Upper lobe of right lung (tissue), 1 donor: ENCODE data around the gene OR52R1. TPM values are rescaled to one million over a fixed set of nuclear protein-coding genes. Genes with fewer than 3 reads are reported as not detected.

Experiments
- ATAC-seq: fragments of 200-7000 bp; cut with Tn5 transposase; one replicate; pipeline ENCODE4 v1.9.1; 2020; ENCODE audit warnings: mild to moderate bottlenecking, moderate library complexity
- DNase-seq: peaks from one replicate; pipeline ENCODE4 v3.0.0-alpha.2; 2020
- H3K27ac ChIP-seq: fragments of 200-600 bp; one replicate; pipeline ENCODE4 v1.8.0; 2022
- H3K27me3 ChIP-seq: fragments of 200-600 bp; one replicate; pipeline ENCODE4 v1.8.0; 2022; ENCODE audit warnings: mild to moderate bottlenecking
- H3K36me3 ChIP-seq: fragments of 200-600 bp; one replicate; pipeline ENCODE4 v1.8.0; 2022
- H3K4me1 ChIP-seq: fragments of 200-600 bp; one replicate; pipeline ENCODE4 v1.8.0; 2022
- H3K4me3 ChIP-seq: fragments of 200-600 bp; one replicate; pipeline ENCODE4 v1.8.0; 2022; ENCODE audit warnings: mild to moderate bottlenecking
- H3K9me3 ChIP-seq: fragments of 200-600 bp; one replicate; pipeline ENCODE4 v1.8.0; 2022
- intact Hi-C: fragments of 100-400 bp; cut with DNase I; formaldehyde crosslinking; loops from one replicate; pipeline ENCODE4 v1.11.0; 2022
- total RNA-seq: library from RNA; stranded (reverse); fragmentation: NEBNext Ultra II Directional; extraction: Animal tissue kit (Norgen Biotek cat#: 25700); gene quantifications from one replicate; pipeline ENCODE4 v1.2.1, GENCODE V29; 2021
- TF ChIP-seq, protein P1 (sequence below): fragments of 200-600 bp; IDR thresholded peaks from one replicate; pipeline ENCODE4 v1.8.0; 2022; ENCODE audit warnings: antibody characterized with exemption
- donor health status: DM: no; HTN: yes; CAD: no; lungs with severe emphysema.

Gene OR52R1
- total RNA-seq, 1 donor from 2014 or later = not detected

DNA sequence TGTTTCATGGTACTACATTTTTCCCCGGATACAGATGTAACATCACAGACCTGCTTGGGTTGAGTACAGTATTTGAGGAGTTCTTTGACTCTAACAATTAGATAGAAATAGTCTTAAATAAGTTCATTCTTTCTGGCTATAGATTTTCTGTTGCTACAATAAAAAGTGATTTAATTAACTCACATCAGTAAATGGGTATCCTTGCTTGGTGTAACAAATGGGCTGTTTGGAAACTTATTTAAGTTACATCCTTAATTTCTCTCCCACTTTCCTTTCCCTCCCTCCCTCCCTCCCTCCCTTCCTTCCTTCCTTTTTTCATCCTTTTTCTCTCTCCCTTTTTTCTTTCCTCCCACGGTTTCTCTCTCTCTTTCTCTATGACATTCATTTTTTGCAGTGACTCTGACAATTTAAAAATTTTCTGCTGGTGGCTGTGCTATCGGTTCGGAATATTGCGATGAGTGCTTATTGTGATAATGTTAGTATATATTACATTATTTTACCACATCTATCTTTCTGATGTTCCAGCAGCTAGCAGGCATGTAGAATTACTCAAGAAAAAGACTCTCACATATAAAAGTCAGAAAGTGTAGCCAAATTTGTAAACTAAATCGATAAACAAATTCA lies 37.6 kb downstream of the OR52R1 start:
- H3K4me1 ChIP-seq = no peaks in the 10 kb centered on the region
- TF ChIP-seq, protein P1, sequence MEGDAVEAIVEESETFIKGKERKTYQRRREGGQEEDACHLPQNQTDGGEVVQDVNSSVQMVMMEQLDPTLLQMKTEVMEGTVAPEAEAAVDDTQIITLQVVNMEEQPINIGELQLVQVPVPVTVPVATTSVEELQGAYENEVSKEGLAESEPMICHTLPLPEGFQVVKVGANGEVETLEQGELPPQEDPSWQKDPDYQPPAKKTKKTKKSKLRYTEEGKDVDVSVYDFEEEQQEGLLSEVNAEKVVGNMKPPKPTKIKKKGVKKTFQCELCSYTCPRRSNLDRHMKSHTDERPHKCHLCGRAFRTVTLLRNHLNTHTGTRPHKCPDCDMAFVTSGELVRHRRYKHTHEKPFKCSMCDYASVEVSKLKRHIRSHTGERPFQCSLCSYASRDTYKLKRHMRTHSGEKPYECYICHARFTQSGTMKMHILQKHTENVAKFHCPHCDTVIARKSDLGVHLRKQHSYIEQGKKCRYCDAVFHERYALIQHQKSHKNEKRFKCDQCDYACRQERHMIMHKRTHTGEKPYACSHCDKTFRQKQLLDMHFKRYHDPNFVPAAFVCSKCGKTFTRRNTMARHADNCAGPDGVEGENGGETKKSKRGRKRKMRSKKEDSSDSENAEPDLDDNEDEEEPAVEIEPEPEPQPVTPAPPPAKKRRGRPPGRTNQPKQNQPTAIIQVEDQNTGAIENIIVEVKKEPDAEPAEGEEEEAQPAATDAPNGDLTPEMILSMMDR = no peak
- no peak overlapping the region for H3K27ac ChIP-seq
- H3K9me3 ChIP-seq = no peaks in the 10 kb centered on the region
- H3K4me3 ChIP-seq = no peak overlapping the region
- intact Hi-C loops = no loop called here
- H3K36me3 ChIP-seq = no peaks in the 10 kb centered on the region
- ATAC-seq (no peak), DNase-seq (no peak)
- H3K27me3 ChIP-seq = no peaks in the 10 kb centered on the region

DNA sequence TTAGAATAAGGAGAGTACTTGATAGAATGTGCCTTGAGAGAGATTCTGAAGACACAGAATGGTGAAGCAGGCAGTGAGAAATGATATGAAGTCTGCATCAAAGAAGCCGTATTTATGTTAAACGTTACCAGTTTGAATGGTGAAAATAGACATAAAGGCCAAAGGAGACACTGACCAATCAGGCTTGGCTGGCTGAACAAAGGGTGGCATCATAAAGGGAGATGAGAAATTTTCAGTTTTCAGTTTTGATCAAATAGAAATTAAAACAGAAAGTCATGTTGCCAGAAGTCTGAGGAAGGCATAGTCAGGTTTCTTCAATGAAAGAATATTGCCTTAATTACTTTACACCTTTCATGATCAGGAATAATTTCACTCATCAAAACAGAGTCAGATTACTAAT lies 41.1 kb downstream of the OR52R1 start:
- no peak for DNase-seq
- no peak for ATAC-seq

More for the DNA sequence above, 41.1 kb downstream of the OR52R1 start:
- TF ChIP-seq, protein P1 = no peak
- no peaks in the 10 kb centered on the region for H3K9me3 ChIP-seq
- H3K4me3 ChIP-seq = no peak overlapping the region
- intact Hi-C loops = no loop called here
- no peaks in the 10 kb centered on the region for H3K27me3 ChIP-seq
- no peaks in the 10 kb centered on the region for H3K4me1 ChIP-seq
- H3K27ac ChIP-seq = no peak overlapping the region
- H3K36me3 ChIP-seq = no peaks in the 10 kb centered on the region

Other genes starting within 250 kb of the OR52R1 start
- gene OR52I2, start 222.6 kb downstream of the OR52R1 start, total RNA-seq = not detected
- not detected for gene OR52I1, start 210.3 kb downstream of the OR52R1 start, total RNA-seq
- 12.4 TPM for gene TRIM68, start 196.1 kb downstream of the OR52R1 start, total RNA-seq
- not detected for gene OR51D1, start 166.9 kb downstream of the OR52R1 start, total RNA-seq
- gene OR51E1, start 160.4 kb downstream of the OR52R1 start, total RNA-seq = not detected
- not detected for gene OR51E2, start 106.5 kb downstream of the OR52R1 start, total RNA-seq
- not detected for gene MMP26, start 99.6 kb downstream of the OR52R1 start, total RNA-seq
- not detected for gene OR51F1, start 34.4 kb downstream of the OR52R1 start, total RNA-seq
- gene OR51F2, start 16.9 kb upstream of the OR52R1 start, total RNA-seq = not detected
- not detected for gene OR51S1, start 44.8 kb upstream of the OR52R1 start, total RNA-seq
- gene OR51T1, start 77.5 kb upstream of the OR52R1 start, total RNA-seq = not detected
- gene OR51A7, start 99.4 kb upstream of the OR52R1 start, total RNA-seq = not detected
- not detected for gene OR51G2, start 115.0 kb upstream of the OR52R1 start, total RNA-seq
- gene OR51G1, start 120.0 kb upstream of the OR52R1 start, total RNA-seq = not detected
- not detected for gene OR51A4, start 143.2 kb upstream of the OR52R1 start, total RNA-seq
- not detected for gene OR51A2, start 151.3 kb upstream of the OR52R1 start, total RNA-seq
- gene OR51L1, start 190.5 kb upstream of the OR52R1 start, total RNA-seq = not detected
- not detected for gene OR52J3, start 242.1 kb upstream of the OR52R1 start, total RNA-seq